ENCODE measurements around the gene PAPPA2.
"Not testable (repeated sequence)": the region's sequence is repeated elsewhere in the genome, so short reads cannot be mapped to it uniquely, and the experiment has no call there.

Gene PAPPA2

DNA sequence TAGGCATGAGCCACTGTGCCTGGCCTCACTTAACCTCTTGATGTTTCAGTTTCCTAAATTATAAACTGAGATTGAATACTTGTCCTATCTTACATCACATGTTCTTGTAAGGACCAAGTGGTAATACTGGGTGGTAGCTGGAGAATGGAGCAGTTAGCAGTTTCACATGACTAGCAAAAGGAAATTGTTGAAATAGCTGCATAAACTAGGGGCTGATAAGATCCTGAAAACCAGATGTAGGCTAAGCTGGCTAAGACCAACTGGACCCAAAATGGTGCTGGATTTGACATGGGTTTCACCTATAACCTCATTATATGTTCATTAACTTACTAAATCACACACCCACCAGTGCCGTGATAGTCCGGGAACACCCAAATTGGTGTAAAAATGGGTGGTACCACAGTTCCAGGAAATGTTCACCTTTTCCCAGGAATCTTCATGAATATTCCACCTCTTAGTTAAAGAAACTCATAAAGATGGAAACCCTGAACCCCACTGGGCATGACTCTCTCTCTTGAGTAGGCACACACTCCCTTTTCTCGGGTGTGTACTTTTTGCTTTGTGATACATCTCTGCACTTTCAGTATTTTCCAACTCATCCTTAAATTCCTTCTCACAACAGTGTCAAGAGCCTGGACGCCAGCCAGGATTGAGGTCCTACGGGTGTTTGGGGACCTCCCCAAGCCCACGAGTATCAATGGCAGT is at the start of gene PAPPA2:
Gene PAPPA2, plus strand, starts transcription at position 502 of the 705 bp plus-strand sequence. CDS start 93,148 bp downstream, outside the sequence.
- TF ChIP-seq, protein P1, sequence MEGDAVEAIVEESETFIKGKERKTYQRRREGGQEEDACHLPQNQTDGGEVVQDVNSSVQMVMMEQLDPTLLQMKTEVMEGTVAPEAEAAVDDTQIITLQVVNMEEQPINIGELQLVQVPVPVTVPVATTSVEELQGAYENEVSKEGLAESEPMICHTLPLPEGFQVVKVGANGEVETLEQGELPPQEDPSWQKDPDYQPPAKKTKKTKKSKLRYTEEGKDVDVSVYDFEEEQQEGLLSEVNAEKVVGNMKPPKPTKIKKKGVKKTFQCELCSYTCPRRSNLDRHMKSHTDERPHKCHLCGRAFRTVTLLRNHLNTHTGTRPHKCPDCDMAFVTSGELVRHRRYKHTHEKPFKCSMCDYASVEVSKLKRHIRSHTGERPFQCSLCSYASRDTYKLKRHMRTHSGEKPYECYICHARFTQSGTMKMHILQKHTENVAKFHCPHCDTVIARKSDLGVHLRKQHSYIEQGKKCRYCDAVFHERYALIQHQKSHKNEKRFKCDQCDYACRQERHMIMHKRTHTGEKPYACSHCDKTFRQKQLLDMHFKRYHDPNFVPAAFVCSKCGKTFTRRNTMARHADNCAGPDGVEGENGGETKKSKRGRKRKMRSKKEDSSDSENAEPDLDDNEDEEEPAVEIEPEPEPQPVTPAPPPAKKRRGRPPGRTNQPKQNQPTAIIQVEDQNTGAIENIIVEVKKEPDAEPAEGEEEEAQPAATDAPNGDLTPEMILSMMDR (conservative IDR thresholded peaks at IDR 0.05; ENCODE audit: low read depth, low read length): no peak
- no peak for DNase-seq (ENCODE audit: low read depth)

DNA sequence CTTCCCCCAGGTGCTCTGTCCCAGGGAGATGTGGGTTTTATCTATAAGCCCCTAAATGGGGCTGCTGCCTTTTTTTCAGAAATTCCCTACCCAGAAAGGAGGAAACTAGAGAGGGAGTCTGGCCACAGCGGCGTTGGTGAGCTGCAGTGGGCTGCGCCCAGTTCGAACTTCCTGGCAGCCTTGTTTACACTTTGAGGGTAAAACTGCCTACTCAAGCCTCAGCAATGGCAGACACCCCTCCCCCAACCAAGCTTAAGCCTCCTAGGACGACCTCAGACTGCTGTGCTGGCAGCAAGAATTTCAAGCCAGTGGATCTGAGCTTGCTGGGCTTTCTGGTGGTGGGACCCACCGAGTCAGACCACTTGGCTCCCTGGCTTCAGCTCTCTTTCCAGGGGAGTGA is 46.2 kb upstream of the PAPPA2 start:
- DNase-seq (ENCODE audit: low read depth): no peak
- H3K4me3 ChIP-seq (ENCODE audit: low read length): no peak overlapping the region
- TF ChIP-seq, protein P1 (conservative IDR thresholded peaks at IDR 0.05; ENCODE audit: low read depth, low read length): no peak

More for the DNA sequence above, at the start of gene PAPPA2:
- no peak within 1 kb of the TSS for H3K4me3 ChIP-seq (ENCODE audit: low read length)

DNA sequence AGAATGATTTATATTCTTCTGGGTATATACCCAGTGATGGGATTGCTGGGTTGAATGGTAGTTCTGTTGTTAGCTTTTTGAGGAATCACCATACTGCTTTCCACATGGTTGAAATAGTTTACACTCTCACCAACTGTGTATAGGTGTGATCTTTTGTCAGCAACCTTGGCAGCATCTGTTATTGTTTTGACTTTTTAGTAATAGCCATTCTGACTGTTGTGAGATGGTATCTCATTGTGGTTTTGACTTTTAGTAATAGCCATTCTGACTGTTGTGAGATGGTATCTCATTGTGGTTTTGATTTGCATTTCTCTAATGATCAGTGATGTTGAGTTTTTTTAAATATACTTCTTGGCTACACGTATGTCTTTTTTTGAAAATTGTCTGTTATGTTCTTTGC is 43.4 kb upstream of the PAPPA2 start:
- H3K4me3 ChIP-seq (ENCODE audit: low read length); DNase-seq (ENCODE audit: low read depth): not testable (repeated sequence)

- no peak for DNase-seq (ENCODE audit: low read depth)
- TF ChIP-seq, protein P1 (conservative IDR thresholded peaks at IDR 0.05; ENCODE audit: low read depth, low read length): no peak
- no peak overlapping the region for H3K4me3 ChIP-seq (ENCODE audit: low read length)
These were observed 28.7 kb upstream of the PAPPA2 start for GRCh38 chr1:176434234-176434633.

- no peak for DNase-seq (ENCODE audit: low read depth)
- TF ChIP-seq, protein P1 (conservative IDR thresholded peaks at IDR 0.05; ENCODE audit: low read depth, low read length): no peak
- H3K4me3 ChIP-seq (ENCODE audit: low read length): no peak overlapping the region
These were observed 26.7 kb upstream of the PAPPA2 start for GRCh38 chr1:176436251-176436650.

DNA sequence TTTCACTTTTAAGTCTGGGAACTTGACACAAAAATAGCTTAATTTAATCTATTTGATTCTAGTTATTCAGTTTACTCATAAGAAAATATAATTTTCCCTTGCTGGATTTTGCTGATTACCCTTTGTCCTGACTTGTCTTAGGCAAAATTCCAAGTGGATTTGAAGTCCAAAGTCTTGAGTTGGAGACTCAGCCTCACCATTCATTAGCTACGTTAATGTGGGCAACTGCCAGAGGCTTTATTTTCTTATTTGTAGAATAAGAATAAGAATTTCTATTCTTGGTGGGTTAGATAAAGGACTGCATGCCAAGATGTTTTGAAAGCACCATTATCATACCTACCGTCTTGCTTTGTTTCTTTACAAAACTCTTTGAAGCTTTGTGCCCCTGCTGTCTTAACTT is 22.8 kb upstream of the PAPPA2 start:
- no peak for DNase-seq (ENCODE audit: low read depth)
- TF ChIP-seq, protein P1 (conservative IDR thresholded peaks at IDR 0.05; ENCODE audit: low read depth, low read length): no peak
- H3K4me3 ChIP-seq (ENCODE audit: low read length): no peak overlapping the region

- TF ChIP-seq, protein P1 (conservative IDR thresholded peaks at IDR 0.05; ENCODE audit: low read depth, low read length): no peak
- no peak overlapping the region for H3K4me3 ChIP-seq (ENCODE audit: low read length)
- DNase-seq (ENCODE audit: low read depth): no peak
These were observed 18.7 kb upstream of the PAPPA2 start for GRCh38 chr1:176444286-176444685.

Data from retinal pigment epithelial cell (primary cell).